ENCODE results near the gene NTN3.

GRCh38 chr16:2450535-2450934, 20.6 kb upstream of the NTN3 start:
- TF ChIP-seq CTCF (IDR thresholded peaks at IDR 0.05) (no peak), POLR2A (IDR thresholded peaks at IDR 0.05) (no peak)
